ENCODE data around the gene MXRA8.

GRCh38 chr1:1342061-1342562 is 16.2 kb downstream of the MXRA8 start:
- no peak for TF ChIP-seq CTCF (IDR thresholded peaks at IDR 0.05; ENCODE audit: insufficient read depth, low read length, poor library complexity, severe bottlenecking)
- TF ChIP-seq EZH2phosphoT487 (conservative IDR thresholded peaks at IDR 0.05; ENCODE audit: low read length) = no peak
